ENCODE results near the gene MKRN1. TPM values are rescaled to one million over a fixed set of nuclear protein-coding genes. Genes with fewer than 3 reads are reported as not detected.

Gene MKRN1
- 64.7 to 70.1 TPM (median 67.9 TPM) in 3 replicates for total RNA-seq
- long read RNA-seq, transcript MKRN1-201 (8 exons, 3,151 nt), result major isoform, 206 of 242 reads
- long read RNA-seq, transcript MKRN1-202 (5 exons, 1,601 nt), result minor isoform, 11 of 242 reads
- long read RNA-seq, partial matches to known transcripts, result 3 of 242 reads
- long read RNA-seq, other reads (novel, unspliced or antisense), result 20 of 242 reads

GRCh38 chr7:140479062-140479738 is at the start of gene MKRN1:
Gene MKRN1 (minus strand): TSS chr7:140479505. CDS start chr7:140479344, 161 bp downstream.
- peak; percentile 98 for DNase-seq (ENCODE audit: low spot score)
- Mint-ChIP-seq H3K36me3 (ENCODE audit: low read depth) (no peaks in the 10 kb centered on the region), H3K27ac (ENCODE audit: unreplicated experiment) (peak within 1 kb of the TSS; percentile 93), H3K27me3 (ENCODE audit: low read depth) (no peaks in the 10 kb centered on the region), H3K9me3 (ENCODE audit: low read depth) (no peaks in the 10 kb centered on the region), H3K4me3 (ENCODE audit: unreplicated experiment) (peak within 1 kb of the TSS; percentile 96), H3K4me1 (ENCODE audit: low read depth) (peaks cover 23% of the 10 kb centered on the region)
- TF ChIP-seq CTCF (IDR thresholded peaks at IDR 0.05), result no peak

- Mint-ChIP-seq H3K27ac (ENCODE audit: unreplicated experiment) (peak overlapping the region; percentile 3), H3K4me3 (ENCODE audit: unreplicated experiment) (no peak overlapping the region), H3K27me3 (ENCODE audit: low read depth) (no peaks in the 10 kb centered on the region), H3K4me1 (ENCODE audit: low read depth) (peaks cover 9% of the 10 kb centered on the region), H3K9me3 (ENCODE audit: low read depth) (no peaks in the 10 kb centered on the region), H3K36me3 (ENCODE audit: low read depth) (peaks cover 2% of the 10 kb centered on the region)
- TF ChIP-seq CTCF (IDR thresholded peaks at IDR 0.05), result no peak
- no peak for DNase-seq (ENCODE audit: low spot score)
Measured at GRCh38 chr7:140526787-140527664, 47.7 kb upstream of the MKRN1 start.

GRCh38 chr7:140526214-140526613 is 46.9 kb upstream of the MKRN1 start:
- Mint-ChIP-seq H3K9me3 (ENCODE audit: low read depth) (no peaks in the 10 kb centered on the region), H3K36me3 (ENCODE audit: low read depth) (peaks cover 2% of the 10 kb centered on the region), H3K4me3 (ENCODE audit: unreplicated experiment) (no peak overlapping the region), H3K27ac (ENCODE audit: unreplicated experiment) (no peak overlapping the region), H3K27me3 (ENCODE audit: low read depth) (no peaks in the 10 kb centered on the region), H3K4me1 (ENCODE audit: low read depth) (peaks cover 12% of the 10 kb centered on the region)
- TF ChIP-seq CTCF (IDR thresholded peaks at IDR 0.05), result no peak
- no peak for DNase-seq (ENCODE audit: low spot score)

GRCh38 chr7:140525743-140526142 is 46.4 kb upstream of the MKRN1 start:
- Mint-ChIP-seq H3K4me1 (ENCODE audit: low read depth) (peaks cover 14% of the 10 kb centered on the region), H3K9me3 (ENCODE audit: low read depth) (no peaks in the 10 kb centered on the region), H3K4me3 (ENCODE audit: unreplicated experiment) (no peak overlapping the region), H3K27me3 (ENCODE audit: low read depth) (no peaks in the 10 kb centered on the region), H3K27ac (ENCODE audit: unreplicated experiment) (no peak overlapping the region), H3K36me3 (ENCODE audit: low read depth) (peaks cover 2% of the 10 kb centered on the region)
- DNase-seq (ENCODE audit: low spot score), result no peak
- no peak for TF ChIP-seq CTCF (IDR thresholded peaks at IDR 0.05)

GRCh38 chr7:140521421-140521820 is 42.1 kb upstream of the MKRN1 start:
- Mint-ChIP-seq H3K36me3 (ENCODE audit: low read depth) (no peaks in the 10 kb centered on the region), H3K27me3 (ENCODE audit: low read depth) (no peaks in the 10 kb centered on the region), H3K4me1 (ENCODE audit: low read depth) (peaks cover 16% of the 10 kb centered on the region), H3K27ac (ENCODE audit: unreplicated experiment) (peak overlapping the region; percentile 63), H3K4me3 (ENCODE audit: unreplicated experiment) (no peak overlapping the region), H3K9me3 (ENCODE audit: low read depth) (no peaks in the 10 kb centered on the region)
- no peak for DNase-seq (ENCODE audit: low spot score)
- no peak for TF ChIP-seq CTCF (IDR thresholded peaks at IDR 0.05)
